Stimulated activated CD4-positive, alpha-beta T cell treated with anti-CD3 and anti-CD28 coated beads, Interleukin-4, amount 100 ng/mL, for 48 hours (primary cell): ENCODE data around the gene ZNF385A.
"Not testable (repeated sequence)": the region's sequence is repeated elsewhere in the genome, so short reads cannot be mapped to it uniquely, and the experiment has no call there.

Experiments used
- DNase-seq, 2 donors: peaks; one replicate each; pipeline ENCODE4 v3.0.0-alpha.2; 2020; ENCODE audit warnings: low read depth in 2 of 2

Gene ZNF385A

GRCh38 chr12:54325442-54326109 lies 59.0 kb downstream of the ZNF385A start:
- DNase-seq, result not testable (repeated sequence)

- DNase-seq, result peak; percentile 85 to 90
Observed at GRCh38 chr12:54324617-54325441, 59.7 kb downstream of the ZNF385A start, which contains the start of gene COPZ1. Gene COPZ1 (plus strand): TSS chr12:54325131. CDS start chr12:54325164, 33 bp downstream.

- no peak for DNase-seq
Observed at GRCh38 chr12:54321363-54321762, 63.2 kb downstream of the ZNF385A start.
